Osteoblast (primary cell): Measurements from ENCODE around the gene ITGA7. TPM values are rescaled to one million over a fixed set of nuclear protein-coding genes. Genes with fewer than 3 reads are reported as not detected.
A peak's percentile ranks its signal among the peaks of the same experiment; 100 is the strongest.

Experiments used
- DNase-seq: peaks from one replicate; pipeline ENCODE4 v3.0.0; 2011; ENCODE audit warnings: low spot score, mixed read lengths; ENCODE audit not compliant: insufficient read length; ENCODE audit errors: missing footprints
- H2AFZ ChIP-seq: 2 replicates; pipeline ENCODE4 v1.6.0; 2011; ENCODE audit warnings: mild to moderate bottlenecking, low read length
- H3K27ac ChIP-seq: 2 replicates; pipeline ENCODE4 v1.5.1; 2011; ENCODE audit warnings: mild to moderate bottlenecking, low read depth, low read length, moderate library complexity
- H3K27me3 ChIP-seq: 2 replicates; pipeline ENCODE4 v1.6.0; 2012; ENCODE audit warnings: mild to moderate bottlenecking, control low read depth, inconsistent platforms, low read length, moderate library complexity; ENCODE audit not compliant: insufficient read depth
- H3K36me3 ChIP-seq: 2 replicates; pipeline ENCODE4 v1.5.1; 2011; ENCODE audit warnings: mild to moderate bottlenecking, low read length, control low read depth, moderate library complexity; ENCODE audit not compliant: insufficient read depth
- H3K4me1 ChIP-seq: 2 replicates; pipeline ENCODE4 v1.5.1; 2011; ENCODE audit warnings: mild to moderate bottlenecking, low read length, control low read depth, moderate library complexity; ENCODE audit not compliant: insufficient read depth
- H3K4me2 ChIP-seq: 2 replicates; pipeline ENCODE4 v1.6.0; 2011; ENCODE audit warnings: mild to moderate bottlenecking, low read length; ENCODE audit not compliant: insufficient read depth
- H3K4me3 ChIP-seq: fragments of 200-600 bp; sonication (generic); 3 replicates; pipeline ENCODE4 v1.5.1; 2012; ENCODE audit warnings: mild to moderate bottlenecking, low read length, inconsistent platforms; ENCODE audit not compliant: insufficient read depth
- H3K79me2 ChIP-seq: 2 replicates; pipeline ENCODE4 v1.6.0; 2012; ENCODE audit warnings: mild to moderate bottlenecking, low read length, control low read depth, inconsistent platforms; ENCODE audit not compliant: insufficient read depth
- H3K9me3 ChIP-seq: 2 replicates; pipeline ENCODE4 v1.5.1; 2011; ENCODE audit warnings: low read depth, low read length, control low read depth
- H4K20me1 ChIP-seq: 2 replicates; pipeline ENCODE4 v1.6.0; 2012; ENCODE audit warnings: mild to moderate bottlenecking, low read length, control low read depth; ENCODE audit not compliant: insufficient read depth
- CTCF ChIP-seq: IDR thresholded peaks from 2 replicates; pipeline ENCODE4 v1.5.1; 2011; ENCODE audit warnings: mild to moderate bottlenecking, low read depth, low read length, moderate library complexity; ENCODE audit errors: extremely low read depth
- total RNA-seq: library from RNA; depleted of rRNA; stranded (reverse); fragments of >200 nt; gene quantifications from 2 replicates; pipeline ENCODE4 v1.2.3, GENCODE V29; 2012

ITGA7 gene
- total RNA-seq, 1 donor, result 22.4 TPM

- peak overlapping the region; percentile 92 for H2AFZ ChIP-seq
- H3K79me2 ChIP-seq, result peaks cover 5% of the 10 kb centered on the region
- DNase-seq, result peak; percentile 96
- peak overlapping the region; percentile 96 for H3K4me2 ChIP-seq
- no peak overlapping the region for H3K27ac ChIP-seq
- peaks cover 13% of the 10 kb centered on the region for H3K4me1 ChIP-seq
- peak; percentile 97 for TF ChIP-seq CTCF
- peaks cover 3% of the 10 kb centered on the region for H4K20me1 ChIP-seq
- no peaks in the 10 kb centered on the region for H3K27me3 ChIP-seq
- no peak overlapping the region for H3K4me3 ChIP-seq
- no peaks in the 10 kb centered on the region for H3K36me3 ChIP-seq
- no peaks in the 10 kb centered on the region for H3K9me3 ChIP-seq
Measured at GRCh38 chr12:55736780-55737580, 29.3 kb upstream of the ITGA7 start.

GRCh38 chr12:55736076-55736475, 28.4 kb upstream of the ITGA7 start:
- H3K36me3 ChIP-seq, result no peaks in the 10 kb centered on the region
- H4K20me1 ChIP-seq, result peaks cover 3% of the 10 kb centered on the region
- H3K79me2 ChIP-seq, result peaks cover 8% of the 10 kb centered on the region
- no peak for TF ChIP-seq CTCF
- no peak for DNase-seq
- H3K4me1 ChIP-seq, result peaks cover 17% of the 10 kb centered on the region
- H3K27me3 ChIP-seq, result no peaks in the 10 kb centered on the region
- H3K9me3 ChIP-seq, result no peaks in the 10 kb centered on the region
- H3K27ac ChIP-seq, result no peak overlapping the region
- H2AFZ ChIP-seq, result no peak overlapping the region
- no peak overlapping the region for H3K4me3 ChIP-seq
- no peak overlapping the region for H3K4me2 ChIP-seq

GRCh38 chr12:55734595-55734994, 26.9 kb upstream of the ITGA7 start:
- H3K4me3 ChIP-seq, result no peak overlapping the region
- H3K4me1 ChIP-seq, result peaks cover 27% of the 10 kb centered on the region
- DNase-seq, result no peak
- H2AFZ ChIP-seq, result no peak overlapping the region
- no peaks in the 10 kb centered on the region for H3K36me3 ChIP-seq
- H3K27me3 ChIP-seq, result no peaks in the 10 kb centered on the region
- peaks cover 20% of the 10 kb centered on the region for H3K79me2 ChIP-seq
- H3K27ac ChIP-seq, result no peak overlapping the region
- no peak overlapping the region for H3K4me2 ChIP-seq
- H3K9me3 ChIP-seq, result no peaks in the 10 kb centered on the region
- H4K20me1 ChIP-seq, result peaks cover 3% of the 10 kb centered on the region
- no peak for TF ChIP-seq CTCF

- Histone ChIP-seq H4K20me1 (peaks cover 3% of the 10 kb centered on the region), H3K79me2 (peaks cover 20% of the 10 kb centered on the region), H3K4me1 (peaks cover 30% of the 10 kb centered on the region), H3K27me3 (no peaks in the 10 kb centered on the region), H3K4me3 (no peak overlapping the region), H2AFZ (no peak overlapping the region), H3K27ac (no peak overlapping the region), H3K36me3 (no peaks in the 10 kb centered on the region), H3K9me3 (no peaks in the 10 kb centered on the region), H3K4me2 (no peak overlapping the region)
- TF ChIP-seq CTCF, result no peak
- no peak for DNase-seq
Measured at GRCh38 chr12:55733858-55734257, 26.2 kb upstream of the ITGA7 start.
